HG03066 (cell line): ENCODE data around the gene RAET1E.
A peak's percentile ranks its signal among the peaks of the same experiment; 100 is the strongest.
"Not testable (repeated sequence)": the region's sequence is repeated elsewhere in the genome, so short reads cannot be mapped to it uniquely, and the experiment has no call there.

Source experiments
- ATAC-seq: cut with Tn5 transposase; IDR thresholded peaks from one replicate; pipeline ENCODE4 v1.9.1; 2021; ENCODE audit warnings: low read depth; ENCODE audit not compliant: unreplicated experiment

The RAET1E gene

DNA sequence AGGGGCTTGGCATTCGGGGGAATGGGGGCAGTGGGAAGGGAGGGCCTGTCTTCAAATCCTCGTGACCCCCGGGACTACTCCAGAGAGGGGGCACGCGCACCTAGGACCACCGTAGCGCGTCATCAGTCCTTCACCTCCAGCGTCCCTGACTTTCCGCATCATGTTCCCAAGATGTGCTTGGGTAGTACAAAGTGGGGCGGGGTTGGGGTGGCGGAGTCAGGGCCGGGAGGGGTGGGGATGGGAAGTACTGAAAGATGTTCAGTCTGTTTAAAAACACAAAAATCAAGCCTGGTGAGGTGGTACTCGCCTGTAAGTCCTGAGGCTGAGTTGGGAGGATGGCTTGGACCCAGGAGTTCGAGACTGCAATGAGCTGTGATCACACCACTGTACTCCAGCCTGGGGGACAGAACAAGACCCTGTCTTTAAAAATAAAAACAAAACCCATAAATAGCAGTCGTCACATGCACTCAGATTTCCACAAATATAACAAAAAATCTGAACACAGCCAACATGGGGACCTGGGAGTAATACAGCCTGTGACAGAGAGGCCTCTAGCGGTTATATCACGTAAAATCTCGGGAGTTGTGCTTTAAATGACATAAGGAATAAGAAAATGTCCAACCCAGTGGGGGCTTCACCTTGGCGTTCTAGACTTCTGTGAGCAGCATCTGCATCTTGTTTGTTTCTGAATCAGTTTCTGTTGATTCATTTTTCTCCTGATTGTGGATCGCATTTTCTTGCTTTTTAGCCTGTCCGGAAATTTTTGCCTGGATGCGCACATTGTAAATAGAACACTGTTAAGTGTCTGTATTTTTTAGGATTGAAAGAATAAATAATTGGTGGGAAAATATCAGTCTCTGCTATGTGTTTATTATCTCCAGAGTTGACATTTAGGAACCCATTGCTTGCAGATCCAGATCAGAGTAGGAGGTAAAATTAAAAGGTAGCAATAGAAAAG, 33.1 kb downstream of the RAET1E start:
- ATAC-seq = no peak

DNA sequence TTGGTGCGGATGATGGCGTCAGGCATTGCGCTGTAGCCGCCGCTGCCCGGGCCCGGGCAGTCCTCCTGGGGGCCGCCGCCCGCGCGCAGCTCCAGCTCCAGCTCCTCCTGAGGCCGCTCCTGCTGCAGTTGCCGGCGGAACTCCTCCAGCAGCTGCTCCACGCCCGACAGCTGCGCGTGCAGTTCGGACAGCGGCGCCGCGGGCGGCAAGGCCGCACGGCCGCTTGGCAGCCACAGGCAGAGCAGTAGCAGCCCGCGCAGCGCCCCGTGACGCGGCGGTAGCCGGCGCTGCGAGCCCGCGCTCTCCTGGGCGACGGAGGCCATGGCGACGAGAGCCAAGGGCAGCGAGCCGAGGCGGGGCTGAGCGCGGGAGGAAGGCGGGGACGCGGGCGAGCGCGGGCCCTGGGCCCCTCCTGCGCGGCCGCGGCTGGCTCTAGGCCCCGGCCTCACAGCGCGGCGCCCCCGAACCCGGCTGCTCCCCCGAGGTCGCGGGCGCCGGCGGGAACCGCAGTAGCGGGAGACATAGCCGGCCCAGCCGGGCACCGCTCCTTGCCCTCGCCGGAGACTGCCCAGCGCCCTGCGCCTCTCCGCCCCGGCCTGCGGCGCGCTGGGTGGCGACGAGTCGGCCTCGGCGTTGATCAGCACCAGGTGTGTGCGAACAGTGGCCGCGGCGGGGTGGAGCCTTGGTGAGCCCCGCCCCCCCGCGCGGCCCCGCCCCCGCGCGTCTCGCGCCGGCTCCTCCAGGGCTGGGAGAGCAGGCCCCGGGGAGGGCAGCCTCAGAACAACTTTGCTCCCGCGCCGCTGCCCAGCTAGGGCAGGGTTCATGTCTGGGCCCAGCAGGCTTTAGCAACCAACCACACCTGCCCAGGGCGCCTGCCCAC, 34.0 kb downstream of the RAET1E start, which contains the start of gene LRP11:
Gene LRP11, minus strand, starts transcription at position 662 of the 880 bp plus-strand sequence. Its CDS starts 339 bp downstream, at position 323.
- peak; percentile 78 for ATAC-seq

DNA sequence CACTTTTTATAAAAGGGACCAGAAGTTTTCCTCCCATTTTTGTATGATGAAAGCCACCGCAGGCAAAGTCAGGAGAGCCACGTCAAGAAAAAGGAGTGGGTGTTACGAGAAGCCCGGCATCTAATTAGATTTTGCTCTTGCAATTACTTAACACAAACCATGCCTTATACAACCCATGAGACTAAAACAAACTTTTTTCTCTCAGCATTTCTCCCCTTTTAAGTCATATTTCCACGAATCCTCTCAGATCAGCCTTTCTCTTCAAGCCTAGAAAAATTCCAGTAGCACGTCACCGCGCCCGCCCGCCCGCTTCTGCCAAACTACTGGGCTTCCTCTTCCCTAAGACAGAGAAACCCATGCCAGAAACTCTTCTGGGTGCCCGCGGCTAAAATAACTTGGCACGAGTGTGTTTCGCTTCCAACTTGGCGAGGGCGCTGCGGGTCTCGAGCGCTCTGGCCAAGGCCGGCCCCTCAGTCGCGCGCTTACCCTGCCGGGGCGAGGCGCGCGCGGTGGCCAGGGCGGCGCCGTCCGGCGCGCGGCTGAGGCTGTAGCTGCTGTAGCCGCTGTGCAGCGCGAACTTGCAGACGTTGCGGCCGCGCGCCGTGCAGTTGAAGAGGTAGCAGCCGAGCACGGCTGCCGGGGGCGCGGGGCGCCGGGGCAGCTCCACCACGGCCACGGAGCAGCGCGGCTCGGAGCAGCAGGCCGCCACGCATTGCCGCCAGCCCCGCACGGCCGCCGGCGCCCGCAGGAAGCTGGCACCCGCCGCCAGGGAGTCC, 34.8 kb downstream of the RAET1E start:
- ATAC-seq = peak; percentile 21

DNA sequence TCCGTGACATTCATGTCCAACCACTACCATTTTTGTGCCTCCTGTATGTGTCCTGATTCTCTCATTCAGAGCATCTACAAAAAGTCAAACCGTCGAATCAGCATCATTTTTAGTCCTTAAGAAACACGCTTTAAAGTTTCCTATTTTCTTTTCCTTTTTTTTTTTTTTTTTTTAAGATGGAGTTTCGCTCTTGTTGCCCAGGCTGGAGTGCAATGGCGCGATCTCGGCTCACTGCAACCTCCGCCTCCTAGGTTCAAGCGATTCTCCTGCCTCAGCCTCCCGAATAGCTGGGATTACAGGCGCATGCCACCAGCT, 35.5 kb downstream of the RAET1E start:
- not testable (repeated sequence) for ATAC-seq

DNA sequence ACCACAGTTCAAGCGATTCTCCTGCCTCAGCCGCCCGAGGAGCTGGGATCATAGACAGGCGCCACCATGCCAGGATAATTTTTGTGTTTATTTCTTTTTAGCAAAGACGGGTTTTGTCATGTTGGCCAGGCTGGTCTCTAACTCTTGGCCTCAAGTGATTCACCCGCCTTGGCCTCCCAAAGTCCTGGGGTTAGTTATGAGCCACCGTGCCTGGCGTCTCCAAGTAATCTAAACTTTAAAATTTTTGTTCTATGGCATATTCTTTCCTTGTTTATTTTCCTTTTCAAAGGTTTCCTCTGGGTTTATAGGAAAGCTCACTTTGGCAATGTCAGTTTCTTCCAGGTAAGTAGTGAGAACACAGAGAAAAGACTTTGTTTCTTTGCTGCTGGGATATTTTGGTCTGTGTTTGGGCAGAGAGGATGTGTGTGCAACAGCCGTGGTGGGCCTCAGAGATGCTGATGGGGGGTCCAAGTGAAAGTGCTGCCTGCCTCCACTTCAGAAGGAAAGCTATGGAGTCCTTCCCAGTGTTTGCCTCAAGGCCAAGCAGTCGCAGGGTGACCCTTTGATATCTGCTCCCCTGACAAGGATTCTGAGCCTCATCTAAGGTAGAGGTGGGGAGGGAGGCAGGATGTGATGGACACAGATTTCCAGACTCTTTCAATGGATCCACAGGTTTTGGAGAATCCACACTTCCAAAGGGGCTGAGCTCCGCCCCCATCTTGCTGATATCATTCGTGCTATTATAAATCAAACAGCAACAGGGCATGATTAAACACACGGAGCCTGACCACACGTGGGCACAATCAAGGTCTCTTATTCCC, 36.1 kb downstream of the RAET1E start:
- no peak for ATAC-seq

DNA sequence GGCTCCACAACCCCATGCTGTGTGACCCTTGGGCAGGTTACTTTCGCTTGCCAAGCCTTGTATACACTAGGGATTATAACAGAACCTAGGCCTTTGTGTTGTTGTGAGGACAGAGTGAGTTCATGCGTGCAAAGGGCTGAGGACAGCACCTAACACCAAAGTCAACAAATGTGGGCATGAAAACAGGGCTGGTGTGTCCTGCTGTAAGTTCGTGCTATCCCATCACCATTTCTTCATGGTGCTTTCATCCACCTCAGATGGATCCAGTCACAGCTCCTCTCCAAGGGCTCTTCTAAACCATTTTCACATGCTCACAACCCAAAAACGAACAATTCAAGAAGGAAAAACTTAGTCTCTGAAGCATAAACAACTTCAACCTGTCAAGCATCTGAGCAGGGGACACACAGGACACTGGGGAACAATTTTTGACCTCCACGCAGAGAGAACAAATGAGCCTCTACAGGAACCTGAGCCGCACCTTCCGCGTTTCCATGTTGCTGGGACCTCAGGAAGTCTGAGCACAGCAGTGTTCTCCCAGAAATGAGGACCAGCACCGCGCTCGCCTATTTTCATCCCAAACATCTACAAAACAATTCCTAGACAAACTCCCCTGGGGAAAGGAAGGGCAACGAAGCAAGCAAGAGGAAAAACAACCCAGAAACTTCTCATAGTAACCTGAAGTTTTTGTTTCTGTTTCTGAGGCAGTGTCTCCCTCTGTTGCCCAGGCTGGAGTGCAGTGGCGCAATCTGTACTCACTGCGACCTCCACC, 36.9 kb downstream of the RAET1E start:
- ATAC-seq = no peak

DNA sequence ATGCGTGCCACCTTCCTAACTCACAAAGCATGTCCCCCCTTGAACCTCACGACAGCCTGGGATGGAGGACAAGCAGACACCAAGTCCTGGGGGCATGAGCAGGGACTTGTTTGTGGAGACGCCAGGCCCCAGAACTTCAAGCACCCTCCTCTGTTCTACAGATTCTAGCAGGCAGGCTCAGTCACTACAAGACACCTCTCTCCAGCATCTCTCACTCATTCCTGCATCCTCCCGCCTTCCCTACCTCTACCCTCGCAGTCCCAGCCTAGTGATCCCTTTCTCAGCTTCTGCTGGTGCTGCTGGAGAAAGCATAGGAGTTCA, 37.4 kb downstream of the RAET1E start:
- ATAC-seq = no peak

DNA sequence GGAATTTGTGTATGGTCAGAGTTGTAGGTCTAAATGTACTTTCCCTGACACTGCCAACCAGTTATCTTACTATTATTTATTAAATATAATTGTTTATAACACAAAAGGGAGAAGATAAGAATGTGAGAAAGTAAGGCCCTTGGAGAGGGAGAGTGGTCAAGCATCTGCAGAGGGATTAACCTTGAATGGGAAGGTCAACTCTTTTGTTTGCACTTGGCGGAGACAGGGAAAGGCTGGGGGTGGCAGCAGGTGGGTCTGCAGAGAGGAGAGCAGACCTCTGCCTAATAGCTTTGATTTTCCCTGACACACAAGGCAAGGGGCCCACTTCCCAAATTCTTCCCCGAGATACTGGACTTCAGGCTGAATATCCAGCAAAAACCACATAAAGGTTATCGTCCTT, 38.0 kb downstream of the RAET1E start:
- ATAC-seq = no peak

DNA sequence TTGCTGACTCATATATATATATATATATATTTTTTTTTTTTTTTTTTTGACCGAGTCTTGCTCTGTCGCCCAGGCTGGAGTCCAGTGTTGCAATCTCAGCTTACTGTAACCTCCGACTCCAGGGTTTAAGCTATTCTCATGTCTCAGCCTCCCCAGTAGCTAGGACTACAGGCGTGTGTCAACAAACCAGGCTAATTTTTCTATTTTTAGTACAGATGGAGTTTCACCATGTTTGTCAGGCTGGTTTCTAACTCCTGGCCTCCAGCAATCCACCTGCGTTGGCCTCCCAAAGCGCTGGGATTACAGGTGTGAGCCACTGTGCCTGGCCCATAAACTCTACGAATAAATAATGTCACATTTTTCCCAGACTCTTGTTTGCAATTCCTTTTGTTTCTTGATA, 38.5 kb downstream of the RAET1E start:
- no peak for ATAC-seq

DNA sequence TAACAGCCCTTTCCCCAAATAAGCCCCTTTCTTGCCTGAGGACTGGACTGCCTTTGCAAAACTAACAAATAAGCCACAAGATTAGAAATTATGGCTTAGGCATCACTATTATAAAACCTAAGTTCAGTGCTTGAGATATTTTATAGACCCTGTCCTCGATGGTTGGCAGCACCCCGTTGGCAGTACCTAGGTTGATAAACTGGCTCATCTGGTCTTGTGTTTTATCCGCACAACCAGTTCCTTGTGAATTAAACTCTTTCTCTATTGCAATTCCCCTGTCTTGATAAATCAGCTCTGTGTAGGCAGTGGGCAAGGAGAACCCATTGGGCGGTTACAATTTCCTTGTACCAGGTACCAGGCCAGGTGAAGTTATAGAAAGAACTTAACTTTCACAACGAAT, 40.4 kb downstream of the RAET1E start:
- ATAC-seq = no peak

DNA sequence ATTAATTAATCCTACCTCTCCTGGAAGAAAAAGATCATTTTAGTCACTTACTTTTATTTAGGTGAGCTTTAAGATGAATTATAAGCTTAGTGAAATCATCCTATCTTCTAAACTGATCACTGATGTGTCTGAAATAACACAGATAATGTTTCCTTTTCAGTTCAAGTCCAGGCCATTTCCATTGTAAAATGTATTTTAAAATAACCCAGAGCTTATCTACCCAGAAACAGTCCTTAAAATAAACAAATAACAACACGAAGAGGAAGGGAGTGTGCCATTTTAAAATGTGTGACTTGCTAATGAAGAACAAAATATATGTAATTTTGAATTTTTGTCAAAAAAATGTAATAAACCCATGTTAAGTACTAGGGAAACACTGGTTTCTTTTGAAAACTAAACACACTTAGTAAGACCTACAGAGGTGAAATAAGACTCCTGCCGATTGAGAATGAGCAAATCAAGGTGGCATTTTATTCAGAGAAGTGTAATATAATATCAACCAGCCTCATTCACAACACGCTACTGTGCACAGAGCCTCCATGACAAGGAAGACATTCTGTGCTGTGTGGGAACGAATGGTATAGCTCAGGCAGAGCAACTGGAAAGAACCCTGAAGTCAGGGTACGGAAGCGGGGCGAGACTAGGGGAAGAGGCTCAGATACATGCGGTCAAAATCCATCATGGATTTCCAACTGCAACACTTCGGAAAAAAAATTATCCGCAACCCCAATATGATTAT, 41.5 kb downstream of the RAET1E start:
- ATAC-seq = no peak

DNA sequence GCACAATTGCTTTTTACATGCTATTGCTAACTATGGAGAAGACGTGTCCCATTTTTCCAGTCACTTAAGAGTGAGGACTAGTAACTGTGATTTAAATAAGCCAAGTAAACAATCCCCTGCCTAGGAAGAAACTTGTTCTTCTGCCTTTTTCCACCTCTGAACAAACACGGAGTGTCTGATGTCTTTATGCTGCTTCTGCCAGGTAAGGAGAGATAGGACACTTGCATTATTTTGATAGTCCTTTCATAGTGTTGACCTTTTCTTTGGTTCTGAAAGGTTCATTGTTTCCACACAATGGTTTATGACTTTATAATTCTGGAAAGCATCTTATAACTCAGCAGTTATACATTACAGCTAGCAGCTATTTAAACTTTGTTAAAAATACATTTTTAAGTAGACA, 42.2 kb downstream of the RAET1E start:
- ATAC-seq = no peak

DNA sequence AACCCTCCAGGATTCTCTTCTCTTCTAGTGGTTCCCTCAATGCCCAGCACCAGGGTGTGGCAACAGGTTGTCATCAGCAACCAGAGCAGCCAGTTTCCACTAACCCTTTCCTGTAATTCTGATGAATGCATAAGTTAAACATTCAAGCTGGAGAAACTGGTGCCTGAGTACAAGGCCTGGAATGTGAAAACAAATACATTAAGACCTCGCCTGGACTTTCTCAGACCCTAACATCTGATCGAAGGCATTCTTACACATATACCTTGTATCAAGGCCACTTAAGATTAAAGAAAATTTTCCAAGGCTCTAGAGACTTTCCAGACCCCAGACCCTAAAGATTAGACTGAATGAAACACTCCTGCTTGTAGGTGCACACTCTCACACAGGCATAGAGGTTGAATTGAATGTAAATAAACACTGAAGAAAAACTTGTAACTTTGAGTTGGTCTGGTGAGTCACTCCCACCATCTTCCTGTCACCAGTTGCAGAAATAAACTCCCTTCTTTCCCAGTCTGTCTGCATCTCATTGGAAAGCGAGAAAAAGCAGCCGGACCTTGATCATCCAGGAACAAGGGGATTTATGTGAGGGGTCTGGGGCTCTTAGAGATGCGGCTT, 42.8 kb downstream of the RAET1E start:
- ATAC-seq = no peak

DNA sequence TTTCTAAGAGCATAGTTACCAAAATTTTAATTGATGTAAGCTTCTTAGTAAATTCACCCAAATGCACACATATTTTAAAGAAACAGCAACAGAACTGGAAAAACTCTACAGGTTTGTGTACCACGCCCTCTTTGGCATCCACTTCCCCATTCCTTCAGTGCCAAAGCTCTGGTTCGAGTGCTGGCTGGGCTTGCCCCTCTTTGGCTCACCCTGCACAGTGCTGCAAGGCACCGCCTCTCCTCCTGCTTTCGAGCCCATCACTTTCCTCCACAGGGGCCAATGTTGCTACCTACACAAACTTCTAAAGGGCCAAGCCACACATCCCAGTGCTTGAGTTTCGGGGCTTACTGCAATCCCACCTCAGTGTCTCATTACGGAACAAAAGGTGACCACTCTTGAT, 43.4 kb downstream of the RAET1E start:
- no peak for ATAC-seq

DNA sequence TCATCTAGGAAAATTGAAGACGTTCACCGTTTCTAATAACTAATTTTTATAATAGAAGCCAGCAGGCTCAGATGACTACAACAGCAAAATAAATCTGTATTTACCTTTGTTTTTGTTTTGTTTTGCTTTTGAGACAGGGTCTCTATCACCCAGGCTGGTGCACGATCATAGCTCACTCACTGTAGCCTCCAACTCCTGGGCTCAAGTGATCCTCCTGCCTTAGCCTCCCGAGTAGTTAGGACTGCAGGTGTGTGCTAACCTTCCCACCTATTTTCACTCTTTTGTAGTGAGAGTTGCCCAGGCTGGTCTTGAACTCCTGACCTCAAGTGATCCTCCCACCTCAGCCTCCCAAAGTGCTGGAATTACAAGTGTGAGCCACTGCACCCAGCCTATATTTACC, 43.9 kb downstream of the RAET1E start:
- ATAC-seq = not testable (repeated sequence)

DNA sequence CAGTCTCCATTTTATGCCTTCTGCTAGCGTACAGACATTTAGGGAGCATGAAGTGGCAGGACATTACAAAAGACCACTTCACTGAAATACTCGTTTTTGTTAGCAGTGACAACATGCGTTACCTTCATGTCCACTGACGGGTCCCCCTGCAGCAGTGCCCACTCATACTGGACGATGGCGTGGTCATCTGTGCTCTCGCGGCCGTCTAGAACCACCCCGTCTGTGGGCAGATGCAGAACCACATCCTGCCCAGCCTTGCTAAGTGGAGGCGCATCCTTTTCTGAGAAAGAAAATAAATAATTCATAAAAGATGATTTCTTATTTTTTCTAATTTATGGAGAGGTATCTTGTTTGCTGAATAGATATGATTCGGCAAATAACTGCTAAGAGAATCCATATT, 45.0 kb downstream of the RAET1E start:
- ATAC-seq = no peak

DNA sequence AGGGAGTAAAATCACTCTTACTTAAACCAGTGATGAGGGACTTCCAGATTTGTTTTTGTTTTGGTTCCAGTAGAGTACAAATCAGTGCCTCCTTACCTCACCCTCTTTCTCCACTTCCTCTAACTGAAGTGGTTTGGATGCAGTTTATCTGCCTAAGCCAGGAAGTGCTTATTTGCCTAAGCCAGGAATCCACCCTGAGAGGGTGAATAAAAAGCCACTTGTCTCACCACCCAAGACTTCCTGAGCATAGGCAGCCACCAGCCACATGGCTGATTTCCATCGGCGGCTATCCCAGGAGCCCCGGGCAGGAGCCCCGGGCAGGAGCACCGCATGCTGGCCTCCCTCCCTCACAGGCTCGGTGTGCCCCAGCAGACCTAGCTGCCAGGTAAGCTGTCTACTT, 45.7 kb downstream of the RAET1E start:
- ATAC-seq = no peak

DNA sequence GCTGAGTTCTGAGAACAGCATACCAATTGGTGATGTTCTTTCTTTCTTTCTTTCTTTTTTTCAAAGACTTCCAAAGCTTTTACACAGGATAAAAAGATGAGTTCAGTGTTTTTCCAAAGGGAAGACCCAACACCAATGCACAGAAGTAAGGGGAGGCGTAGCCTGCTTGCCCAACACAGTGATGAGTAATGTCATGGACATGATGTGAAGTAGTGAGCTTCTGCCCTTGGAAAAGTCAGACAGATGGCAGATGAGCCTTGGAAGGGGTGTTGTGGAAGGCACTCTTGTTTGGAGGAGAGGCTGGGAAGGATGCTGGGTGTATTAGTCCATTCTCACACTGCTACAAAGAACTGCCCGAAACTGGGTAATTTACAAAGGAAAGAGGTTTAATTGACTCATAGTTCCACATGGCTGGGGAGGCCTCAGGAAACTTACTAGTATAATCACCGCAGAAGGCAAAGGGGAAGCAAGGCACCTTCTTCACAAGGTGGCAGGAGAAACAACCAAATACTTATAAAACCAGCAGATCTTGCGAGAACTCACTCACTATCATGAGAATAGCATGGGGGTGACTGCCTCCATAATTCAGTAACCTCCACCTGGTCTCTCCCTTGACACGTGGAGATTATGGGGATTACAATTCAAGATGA, 46.3 kb downstream of the RAET1E start:
- ATAC-seq = no peak
